ENCODE data around the gene PSMD7.
"Not testable (repeated sequence)": the region's sequence is repeated elsewhere in the genome, so short reads cannot be mapped to it uniquely, and the experiment has no call there.

The PSMD7 gene

GRCh38 chr16:74297145-74297665 lies 591 bp downstream of the PSMD7 start:
- no peak for DNase-seq (ENCODE audit: low read depth)

- no peak for DNase-seq (ENCODE audit: low read depth)
Measured at GRCh38 chr16:74298104-74298503, 1.5 kb downstream of the PSMD7 start.

- no peak for DNase-seq (ENCODE audit: low read depth)
Measured at GRCh38 chr16:74302341-74302740, 5.7 kb downstream of the PSMD7 start.

GRCh38 chr16:74304164-74304834 lies 7.7 kb downstream of the PSMD7 start:
- no peak for DNase-seq (ENCODE audit: low read depth)

- DNase-seq (ENCODE audit: low read depth), result no peak
Measured at GRCh38 chr16:74304835-74305176, 8.2 kb downstream of the PSMD7 start.

- DNase-seq (ENCODE audit: low read depth), result no peak
Measured at GRCh38 chr16:74305281-74305680, 8.7 kb downstream of the PSMD7 start.

GRCh38 chr16:74305978-74306784 lies 9.6 kb downstream of the PSMD7 start:
- no peak for DNase-seq (ENCODE audit: low read depth)

- no peak for DNase-seq (ENCODE audit: low read depth)
Measured at GRCh38 chr16:74307383-74307782, 10.8 kb downstream of the PSMD7 start.

GRCh38 chr16:74309789-74310781 lies 13.5 kb downstream of the PSMD7 start:
- DNase-seq (ENCODE audit: low read depth), result no peak

- DNase-seq (ENCODE audit: low read depth), result no peak
Measured at GRCh38 chr16:74315059-74315458, 18.4 kb downstream of the PSMD7 start.

- DNase-seq (ENCODE audit: low read depth), result no peak
Measured at GRCh38 chr16:74320707-74321106, 24.1 kb downstream of the PSMD7 start.

GRCh38 chr16:74321356-74321755 lies 24.7 kb downstream of the PSMD7 start:
- DNase-seq (ENCODE audit: low read depth), result no peak

- DNase-seq (ENCODE audit: low read depth), result no peak
Measured at GRCh38 chr16:74322301-74322710, 25.7 kb downstream of the PSMD7 start.

- DNase-seq (ENCODE audit: low read depth), result not testable (repeated sequence)
Measured at GRCh38 chr16:74324777-74325176, 28.2 kb downstream of the PSMD7 start.

- DNase-seq (ENCODE audit: low read depth), result no peak
Measured at GRCh38 chr16:74325641-74326040, 29.0 kb downstream of the PSMD7 start.

GRCh38 chr16:74328346-74328745 lies 31.7 kb downstream of the PSMD7 start:
- DNase-seq (ENCODE audit: low read depth), result not testable (repeated sequence)

GRCh38 chr16:74332469-74332868 lies 35.9 kb downstream of the PSMD7 start:
- not testable (repeated sequence) for DNase-seq (ENCODE audit: low read depth)

GRCh38 chr16:74337506-74337905 lies 40.9 kb downstream of the PSMD7 start:
- not testable (repeated sequence) for DNase-seq (ENCODE audit: low read depth)

- not testable (repeated sequence) for DNase-seq (ENCODE audit: low read depth)
Measured at GRCh38 chr16:74339226-74339625, 42.6 kb downstream of the PSMD7 start.

GRCh38 chr16:74353038-74353437 lies 56.4 kb downstream of the PSMD7 start:
- not testable (repeated sequence) for DNase-seq (ENCODE audit: low read depth)

Data from stimulated activated CD8-positive, alpha-beta memory T cell treated with anti-CD3 and anti-CD28 coated beads, Interleukin-15, amount 100 ng/mL, for 24 hours (primary cell).